ENCODE measurements around the gene GADL1.

Gene GADL1

GRCh38 chr3:30894521-30895251 lies at the start of gene GADL1:
TSS of gene GADL1 (minus strand) at chr3:30894661. CDS start at chr3:30894614, 47 bp downstream.
- in situ Hi-C loops (cut with MboI; ENCODE audit: low pct_unique_long_range_greater_than_20kb, low sequenced_read_pairs), result no loop called here
- peak; percentile 26 for DNase-seq

GRCh38 chr3:30944124-30944523 lies 49.7 kb upstream of the GADL1 start:
- no peak for DNase-seq
- in situ Hi-C loops (cut with MboI; ENCODE audit: low pct_unique_long_range_greater_than_20kb, low sequenced_read_pairs), result no loop called here

- in situ Hi-C loops (cut with MboI; ENCODE audit: low pct_unique_long_range_greater_than_20kb, low sequenced_read_pairs), result no loop called here
- DNase-seq, result no peak
Measured at GRCh38 chr3:30943206-30943605, 48.7 kb upstream of the GADL1 start.

GRCh38 chr3:30941342-30941741 lies 46.9 kb upstream of the GADL1 start:
- DNase-seq, result no peak
- in situ Hi-C loops (cut with MboI; ENCODE audit: low pct_unique_long_range_greater_than_20kb, low sequenced_read_pairs), result no loop called here

- DNase-seq, result no peak
- in situ Hi-C loops (cut with MboI; ENCODE audit: low pct_unique_long_range_greater_than_20kb, low sequenced_read_pairs), result no loop called here
Measured at GRCh38 chr3:30940740-30941139, 46.3 kb upstream of the GADL1 start.

GRCh38 chr3:30934208-30934550 lies 39.7 kb upstream of the GADL1 start:
- in situ Hi-C loops (cut with MboI; ENCODE audit: low pct_unique_long_range_greater_than_20kb, low sequenced_read_pairs), result no loop called here
- peak; percentile 7 for DNase-seq

GRCh38 chr3:30933478-30934207 lies 39.2 kb upstream of the GADL1 start:
- no peak for DNase-seq
- in situ Hi-C loops (cut with MboI; ENCODE audit: low pct_unique_long_range_greater_than_20kb, low sequenced_read_pairs), result no loop called here

- in situ Hi-C loops (cut with MboI; ENCODE audit: low pct_unique_long_range_greater_than_20kb, low sequenced_read_pairs), result no loop called here
- DNase-seq, result no peak
Measured at GRCh38 chr3:30932513-30933098, 38.1 kb upstream of the GADL1 start.

GRCh38 chr3:30924763-30925162 lies 30.3 kb upstream of the GADL1 start:
- DNase-seq, result no peak
- in situ Hi-C loops (cut with MboI; ENCODE audit: low pct_unique_long_range_greater_than_20kb, low sequenced_read_pairs), result no loop called here

GRCh38 chr3:30919564-30919963 lies 25.1 kb upstream of the GADL1 start:
- no peak for DNase-seq
- in situ Hi-C loops (cut with MboI; ENCODE audit: low pct_unique_long_range_greater_than_20kb, low sequenced_read_pairs), result no loop called here

GRCh38 chr3:30918761-30919160 lies 24.3 kb upstream of the GADL1 start:
- in situ Hi-C loops (cut with MboI; ENCODE audit: low pct_unique_long_range_greater_than_20kb, low sequenced_read_pairs), result no loop called here
- no peak for DNase-seq

- in situ Hi-C loops (cut with MboI; ENCODE audit: low pct_unique_long_range_greater_than_20kb, low sequenced_read_pairs), result no loop called here
- DNase-seq, result no peak
Measured at GRCh38 chr3:30915782-30916181, 21.3 kb upstream of the GADL1 start.

GRCh38 chr3:30914696-30915095 lies 20.2 kb upstream of the GADL1 start:
- in situ Hi-C loops (cut with MboI; ENCODE audit: low pct_unique_long_range_greater_than_20kb, low sequenced_read_pairs), result no loop called here
- no peak for DNase-seq

- no peak for DNase-seq
- in situ Hi-C loops (cut with MboI; ENCODE audit: low pct_unique_long_range_greater_than_20kb, low sequenced_read_pairs), result no loop called here
Measured at GRCh38 chr3:30913176-30913575, 18.7 kb upstream of the GADL1 start.

- DNase-seq, result no peak
- in situ Hi-C loops (cut with MboI; ENCODE audit: low pct_unique_long_range_greater_than_20kb, low sequenced_read_pairs), result no loop called here
Measured at GRCh38 chr3:30912301-30912700, 17.8 kb upstream of the GADL1 start.

GRCh38 chr3:30908456-30909037 lies 14.1 kb upstream of the GADL1 start:
- in situ Hi-C loops (cut with MboI; ENCODE audit: low pct_unique_long_range_greater_than_20kb, low sequenced_read_pairs), result no loop called here
- no peak for DNase-seq

GRCh38 chr3:30904996-30905395 lies 10.5 kb upstream of the GADL1 start:
- no peak for DNase-seq
- in situ Hi-C loops (cut with MboI; ENCODE audit: low pct_unique_long_range_greater_than_20kb, low sequenced_read_pairs), result no loop called here

- DNase-seq, result no peak
- in situ Hi-C loops (cut with MboI; ENCODE audit: low pct_unique_long_range_greater_than_20kb, low sequenced_read_pairs), result no loop called here
Measured at GRCh38 chr3:30895329-30895728, 868 bp upstream of the GADL1 start.

- DNase-seq, result peak; percentile 9
- in situ Hi-C loops (cut with MboI; ENCODE audit: low pct_unique_long_range_greater_than_20kb, low sequenced_read_pairs), result no loop called here
Measured at GRCh38 chr3:30893678-30894325, 659 bp downstream of the GADL1 start.

GRCh38 chr3:30890907-30891306 lies 3.6 kb downstream of the GADL1 start:
- DNase-seq, result no peak
- in situ Hi-C loops (cut with MboI; ENCODE audit: low pct_unique_long_range_greater_than_20kb, low sequenced_read_pairs), result no loop called here
